Fibroblast of the aortic adventitia (primary cell): ENCODE measurements around the gene CPEB1. TPM values are rescaled to one million over a fixed set of nuclear protein-coding genes. Genes with fewer than 3 reads are reported as not detected.

Experiments used
- total RNA-seq: library from RNA; depleted of rRNA; stranded (reverse); fragments of >200 nt; gene quantifications from 2 replicates; pipeline ENCODE4 v1.2.3, GENCODE V29; 2012; ENCODE audit warnings: low replicate concordance

CPEB1 gene
- total RNA-seq, 1 donor, result 40.9 TPM

Other genes starting within 250 kb of the CPEB1 start
- gene GOLGA6L9, start 217.5 kb downstream of the CPEB1 start, total RNA-seq, result 1.2 and 6.3 TPM in 2 replicates
- 1,865 and 2,773 TPM in 2 replicates for gene RPS17, start 106.9 kb downstream of the CPEB1 start, total RNA-seq
- 1.8 and 5.8 TPM in 2 replicates for gene AP3B2, start 62.5 kb upstream of the CPEB1 start, total RNA-seq
- gene FSD2, start 158.7 kb upstream of the CPEB1 start, total RNA-seq, result not detected in 2 replicates
- 4.4 and 6.4 TPM in 2 replicates for gene WHAMM, start 162.3 kb upstream of the CPEB1 start, total RNA-seq